Lung (tissue), 12 donors: Measurements from ENCODE around the gene DCLK1. TPM values are rescaled to one million over a fixed set of nuclear protein-coding genes. Genes with fewer than 3 reads are reported as not detected.

Experiments
- ATAC-seq: fragments of 200-7000 bp; cut with Tn5 transposase; one replicate; pipeline ENCODE4 v1.9.1; 2020; ENCODE audit warnings: moderate number of reproducible peaks; ENCODE audit not compliant: insufficient read depth, low FRiP score
- DNase-seq, 3 donors: peaks; one replicate each; pipeline ENCODE4 v3.0.0-alpha.2; 2013 to 2017
- H3K27ac ChIP-seq, 2 donors: one replicate each; pipeline ENCODE4 v1.5.1; 2013; ENCODE audit warnings: mild to moderate bottlenecking in 2 of 2, moderate library complexity in 2 of 2, control low read depth in 1 of 2, inconsistent platforms in 1 of 2, low read depth in 1 of 2, low read length in 1 of 2
- H3K27me3 ChIP-seq, 3 donors: one replicate each; pipeline ENCODE4 v1.5.1; 2013; ENCODE audit warnings: low read length in 2 of 3; ENCODE audit not compliant: control insufficient read depth in 3 of 3, insufficient read depth in 3 of 3
- H3K36me3 ChIP-seq, 4 donors: one replicate each; pipeline ENCODE4 v1.5.1; 2013; ENCODE audit warnings: low read length in 4 of 4, mild to moderate bottlenecking in 1 of 4, moderate library complexity in 1 of 4; ENCODE audit not compliant: control insufficient read depth in 4 of 4, insufficient read depth in 4 of 4
- H3K4me1 ChIP-seq, 5 donors: one replicate each; pipeline ENCODE4 v1.5.1; 2013; ENCODE audit warnings: low read length in 5 of 5, mild to moderate bottlenecking in 2 of 5, moderate library complexity in 1 of 5; ENCODE audit not compliant: control insufficient read depth in 5 of 5, insufficient read depth in 5 of 5
- H3K4me3 ChIP-seq: one replicate; pipeline ENCODE4 v1.5.1; 2013; ENCODE audit warnings: mild to moderate bottlenecking, control low read depth, moderate library complexity
- H3K9ac ChIP-seq, 2 donors: one replicate each; pipeline ENCODE4 v1.5.1; 2013; ENCODE audit warnings: low read length in 2 of 2, control low read depth in 1 of 2; ENCODE audit not compliant: insufficient read depth in 1 of 2
- H3K9me3 ChIP-seq, 4 donors: one replicate each; pipeline ENCODE4 v1.5.1; 2013; ENCODE audit warnings: low read length in 3 of 4, mild to moderate bottlenecking in 1 of 4, moderate library complexity in 1 of 4; ENCODE audit not compliant: control insufficient read depth in 4 of 4, insufficient read depth in 3 of 4
- WGBS, 2 donors: extraction: QIAGEN DNeasy Blood & Tissue Kit; methylation state at CpG; one replicate each; pipeline ENCODE4 v1.1.7; 2013; 5-methylcytosine and 5-hydroxymethylcytosine counted together
- polyA plus RNA-seq, 2 donors: library from polyadenylated mRNA; stranded (reverse); fragments of 200-250 nt; gene quantifications; one replicate each; pipeline ENCODE4 v1.2.1, GENCODE V29; 2013
- total RNA-seq, 2 donors: library from RNA; depleted of rRNA in 1 of 2; stranded (reverse); fragments of >200 nt in 1 of 2; gene quantifications; one replicate each; pipeline ENCODE4 v1.2.1, GENCODE V29; 2014 to 2021
- TF ChIP-seq, protein P1 (sequence below): IDR thresholded peaks from 2 replicates; pipeline ENCODE4 v1.5.1; 2012; ENCODE audit warnings: mild to moderate bottlenecking; ENCODE audit errors: control extremely low read depth, extremely low read depth
- donor health status: control.
- donor health status: control.
- donor health status: Bipolar disorder and iron deficiency.
- donor health status: healthy.
- donor health status: DM: yes; HTN: yes; CAD: no.

DCLK1 gene
- total and polyA plus RNA-seq, 4 donors, result 1.2 to 23.5 (median 7.0) TPM

- ATAC-seq (no peak), DNase-seq (no peak)
- WGBS, 2 donors, result 76 to 79% methylated on average over 2 of the region's 2 CpGs
- H3K27me3 ChIP-seq, result no peaks in the 10 kb centered on the region
- H3K9ac ChIP-seq, result no peak overlapping the region
- no peaks in the 10 kb centered on the region for H3K9me3 ChIP-seq
- no peak overlapping the region for H3K27ac ChIP-seq
- H3K4me1 ChIP-seq, result peaks cover 0 to 5% (median 0%) of the 10 kb centered on the region in 5 donors
- peaks cover 0 to 2% (median 0%) of the 10 kb centered on the region in 4 donors for H3K36me3 ChIP-seq
- H3K4me3 ChIP-seq, result no peak overlapping the region
- TF ChIP-seq, protein P1, sequence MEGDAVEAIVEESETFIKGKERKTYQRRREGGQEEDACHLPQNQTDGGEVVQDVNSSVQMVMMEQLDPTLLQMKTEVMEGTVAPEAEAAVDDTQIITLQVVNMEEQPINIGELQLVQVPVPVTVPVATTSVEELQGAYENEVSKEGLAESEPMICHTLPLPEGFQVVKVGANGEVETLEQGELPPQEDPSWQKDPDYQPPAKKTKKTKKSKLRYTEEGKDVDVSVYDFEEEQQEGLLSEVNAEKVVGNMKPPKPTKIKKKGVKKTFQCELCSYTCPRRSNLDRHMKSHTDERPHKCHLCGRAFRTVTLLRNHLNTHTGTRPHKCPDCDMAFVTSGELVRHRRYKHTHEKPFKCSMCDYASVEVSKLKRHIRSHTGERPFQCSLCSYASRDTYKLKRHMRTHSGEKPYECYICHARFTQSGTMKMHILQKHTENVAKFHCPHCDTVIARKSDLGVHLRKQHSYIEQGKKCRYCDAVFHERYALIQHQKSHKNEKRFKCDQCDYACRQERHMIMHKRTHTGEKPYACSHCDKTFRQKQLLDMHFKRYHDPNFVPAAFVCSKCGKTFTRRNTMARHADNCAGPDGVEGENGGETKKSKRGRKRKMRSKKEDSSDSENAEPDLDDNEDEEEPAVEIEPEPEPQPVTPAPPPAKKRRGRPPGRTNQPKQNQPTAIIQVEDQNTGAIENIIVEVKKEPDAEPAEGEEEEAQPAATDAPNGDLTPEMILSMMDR, result no peak
These were observed 281.9 kb downstream of the DCLK1 start for GRCh38 chr13:35849256-35849644.

GRCh38 chr13:35848336-35849255, 282.6 kb downstream of the DCLK1 start:
- Histone ChIP-seq H3K36me3 (peaks cover 0 to 2% (median 0%) of the 10 kb centered on the region in 4 donors), H3K27ac (no peak overlapping the region), H3K27me3 (no peaks in the 10 kb centered on the region), H3K4me3 (no peak overlapping the region), H3K4me1 (peaks cover 0 to 5% (median 0%) of the 10 kb centered on the region in 5 donors), H3K9ac (no peak overlapping the region), H3K9me3 (no peaks in the 10 kb centered on the region)
- TF ChIP-seq, protein P1, result no peak
- ATAC-seq (no peak), DNase-seq (peak in 2 of 3 donors; percentile 66 to 81)
- 64 to 67% methylated on average over 3 of the region's 3 CpGs for WGBS, 2 donors

GRCh38 chr13:35843272-35843671, 287.9 kb downstream of the DCLK1 start:
- H3K27me3 ChIP-seq, result no peaks in the 10 kb centered on the region
- no peaks in the 10 kb centered on the region for H3K9me3 ChIP-seq
- no peaks in the 10 kb centered on the region for H3K36me3 ChIP-seq
- H3K4me3 ChIP-seq, result no peak overlapping the region
- H3K9ac ChIP-seq, result no peak overlapping the region
- TF ChIP-seq, protein P1, result no peak
- H3K4me1 ChIP-seq, result peaks cover 0 to 6% (median 0%) of the 10 kb centered on the region in 5 donors
- H3K27ac ChIP-seq, result no peak overlapping the region
- ATAC-seq, result no peak
- DNase-seq, result no peak
